ENCODE measurements around the gene HOXD9.

HOXD9 gene

GRCh38 chr2:176149939-176150583 is 27.5 kb downstream of the HOXD9 start:
- in situ Hi-C loops (cut with HindIII; ENCODE audit: low sequenced_read_pairs): loop anchor here (5.0 kb wide), 1 partner anchor 42 kb away; no protein-coding TSS in a partner anchor

DNA sequence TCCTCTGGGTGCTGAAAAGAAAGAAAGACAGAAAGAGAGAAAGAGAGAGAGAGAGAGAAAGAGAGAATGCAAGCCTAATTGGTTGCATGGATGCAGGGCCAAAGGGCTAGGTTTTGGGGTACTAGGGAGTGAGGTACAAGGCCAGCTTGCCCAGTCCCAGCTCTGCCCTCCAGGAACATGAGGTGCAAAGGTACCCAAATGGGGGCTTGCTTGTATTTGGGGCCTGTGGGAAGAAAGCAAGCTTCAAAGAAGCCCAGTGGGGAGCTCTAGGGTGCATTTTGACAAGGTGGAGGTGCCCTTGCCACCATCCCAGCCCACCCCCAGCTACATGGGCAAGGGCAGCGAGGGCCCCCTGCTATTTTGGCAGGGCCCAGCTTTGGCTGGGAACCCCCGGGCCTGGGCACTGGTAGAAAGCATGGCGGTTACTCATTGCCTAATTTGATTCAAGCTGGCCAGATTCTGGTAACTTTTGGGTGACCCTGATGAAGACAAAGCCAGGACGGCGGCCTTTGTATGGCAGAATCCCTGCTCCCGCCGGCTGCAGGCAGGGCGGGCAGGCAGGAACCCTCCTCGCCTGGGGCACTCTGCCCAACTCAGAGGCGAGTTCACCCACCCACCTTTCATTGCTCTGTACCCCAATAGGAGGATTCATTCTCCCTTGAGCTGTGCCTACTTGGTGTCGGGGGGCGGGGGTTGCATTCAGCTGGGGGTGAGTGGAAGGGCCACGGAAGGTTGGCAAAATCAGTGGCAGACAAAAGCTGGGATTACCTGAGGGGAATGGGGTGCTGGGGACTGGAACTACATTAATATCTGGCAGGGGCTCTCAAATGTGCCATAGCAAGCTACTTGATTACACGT is 28.3 kb downstream of the HOXD9 start:
- in situ Hi-C loops (cut with HindIII; ENCODE audit: low sequenced_read_pairs): no loop called here

- in situ Hi-C loops (cut with HindIII; ENCODE audit: low sequenced_read_pairs): no loop called here
Measured at GRCh38 chr2:176151442-176152287, 29.1 kb downstream of the HOXD9 start, which contains the start of gene HOXD4. Gene HOXD4 (plus strand): TSS chr2:176151550. CDS start chr2:176151634, 84 bp downstream.

GRCh38 chr2:176152350-176153181 is 30.0 kb downstream of the HOXD9 start:
- in situ Hi-C loops (cut with HindIII; ENCODE audit: low sequenced_read_pairs): no loop called here

GRCh38 chr2:176154576-176155252 is 32.2 kb downstream of the HOXD9 start:
- in situ Hi-C loops (cut with HindIII; ENCODE audit: low sequenced_read_pairs): no loop called here

DNA sequence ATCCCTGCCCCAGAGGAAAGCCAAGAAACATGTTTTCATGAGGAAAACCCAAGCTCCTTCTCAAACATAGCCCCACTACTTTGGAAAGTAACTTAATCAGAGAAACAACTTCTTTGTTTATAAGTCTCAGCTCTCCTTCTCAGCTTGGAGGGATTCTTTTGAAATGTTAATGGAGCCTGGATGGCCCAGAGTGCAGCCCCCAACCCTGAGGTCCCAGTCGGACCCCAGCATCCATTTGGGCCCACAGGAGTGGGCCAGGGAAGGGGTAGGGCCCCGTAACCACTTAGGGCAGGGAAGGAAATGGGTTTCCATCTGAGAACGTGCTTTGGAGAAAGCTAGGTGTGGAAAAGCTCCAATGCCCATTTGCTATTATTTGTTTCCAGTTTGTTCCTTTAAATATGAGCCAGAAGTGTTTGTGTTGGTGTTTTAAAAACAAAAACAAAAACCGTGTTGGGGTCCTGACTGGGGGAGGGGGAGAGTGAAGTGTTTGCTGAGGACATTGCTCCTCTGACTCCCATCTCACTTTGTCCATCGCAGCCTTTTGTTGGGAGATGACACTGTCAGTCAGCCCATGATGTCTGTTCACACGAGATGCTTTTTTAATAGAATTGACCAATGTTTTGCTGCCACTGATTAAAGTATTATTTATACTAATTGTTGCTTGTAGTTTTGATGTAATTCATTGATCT is 33.0 kb downstream of the HOXD9 start:
- in situ Hi-C loops (cut with HindIII; ENCODE audit: low sequenced_read_pairs): no loop called here

GRCh38 chr2:176156301-176156806 is 33.8 kb downstream of the HOXD9 start:
- in situ Hi-C loops (cut with HindIII; ENCODE audit: low sequenced_read_pairs): no loop called here

- in situ Hi-C loops (cut with HindIII; ENCODE audit: low sequenced_read_pairs): no loop called here
Measured at GRCh38 chr2:176156807-176157498, 34.4 kb downstream of the HOXD9 start, which contains the start of gene HOXD3. Gene HOXD3 (plus strand): TSS chr2:176157307. CDS start chr2:176169115, 11,808 bp downstream.

DNA sequence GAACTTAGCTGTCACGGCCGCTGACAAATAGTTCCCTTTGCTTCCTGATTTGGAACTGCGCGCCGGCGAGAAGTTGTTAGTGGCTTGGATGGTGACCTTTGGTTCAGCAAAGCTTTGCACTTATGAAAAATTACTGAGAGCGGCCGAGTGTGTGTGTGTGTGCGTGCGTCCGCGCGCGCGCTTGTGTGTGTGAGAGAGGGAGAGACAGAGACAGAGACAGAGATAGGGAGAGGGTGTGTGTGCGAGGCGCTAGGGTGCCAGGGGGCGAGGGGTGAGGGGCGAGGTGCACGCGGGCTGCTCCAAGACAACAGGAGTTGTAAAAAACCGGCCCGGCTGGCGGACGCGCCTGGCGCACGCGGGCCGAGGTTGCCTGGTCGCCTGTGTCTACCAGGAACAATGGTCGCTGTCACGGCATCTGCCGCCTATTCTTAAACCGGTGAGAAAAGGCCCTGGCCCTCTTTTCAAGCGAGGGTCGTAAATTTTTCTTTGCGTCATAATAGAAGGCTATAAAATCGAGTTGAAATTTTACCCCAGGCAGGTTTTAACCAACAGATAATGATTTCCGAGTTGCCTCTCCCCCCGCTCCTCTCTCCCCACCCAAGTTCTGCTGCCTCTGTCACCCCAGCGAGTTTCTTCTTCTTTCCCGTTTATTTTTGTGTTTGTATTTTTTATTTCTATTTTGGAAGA is 35.1 kb downstream of the HOXD9 start:
- in situ Hi-C loops (cut with HindIII; ENCODE audit: low sequenced_read_pairs): no loop called here

GRCh38 chr2:176158186-176158591 is 35.7 kb downstream of the HOXD9 start:
- in situ Hi-C loops (cut with HindIII; ENCODE audit: low sequenced_read_pairs): no loop called here

GRCh38 chr2:176158855-176159662 is 36.5 kb downstream of the HOXD9 start:
- in situ Hi-C loops (cut with HindIII; ENCODE audit: low sequenced_read_pairs): no loop called here

- in situ Hi-C loops (cut with HindIII; ENCODE audit: low sequenced_read_pairs): no loop called here
Measured at GRCh38 chr2:176159663-176160250, 37.2 kb downstream of the HOXD9 start.

- in situ Hi-C loops (cut with HindIII; ENCODE audit: low sequenced_read_pairs): no loop called here
Measured at GRCh38 chr2:176160251-176160985, 37.9 kb downstream of the HOXD9 start.

GRCh38 chr2:176160986-176161824 is 38.7 kb downstream of the HOXD9 start:
- in situ Hi-C loops (cut with HindIII; ENCODE audit: low sequenced_read_pairs): no loop called here
